Gastrocnemius medialis (tissue), 4 donors: ENCODE data around the gene CFH.
"Not testable (repeated sequence)": the region's sequence is repeated elsewhere in the genome, so short reads cannot be mapped to it uniquely, and the experiment has no call there.

ENCODE experiments used
- POLR2A ChIP-seq, 2 donors: fragments of 450-650 bp; IDR thresholded peaks; one replicate each; pipeline ENCODE4 v1.6.1; 2017; ENCODE audit warnings: antibody characterized with exemption in 2 of 2, mild to moderate bottlenecking in 2 of 2, moderate library complexity in 2 of 2
- TF ChIP-seq, protein P1 (sequence below), 5 experiments: fragments of 450-650 bp in 3 of 5; fragments of 200-600 bp in 2 of 5; sonication (generic) in 2 of 5; IDR thresholded peaks in 4 of 5; conservative IDR thresholded peaks in 1 of 5; 1 replicate in 4 of 5; 2 replicates in 1 of 5; pipeline ENCODE4 v1.5.1; 2016 to 2019; ENCODE audit warnings: antibody characterized with exemption in 5 of 5, mild to moderate bottlenecking in 3 of 5, moderate library complexity in 3 of 5

DNA sequence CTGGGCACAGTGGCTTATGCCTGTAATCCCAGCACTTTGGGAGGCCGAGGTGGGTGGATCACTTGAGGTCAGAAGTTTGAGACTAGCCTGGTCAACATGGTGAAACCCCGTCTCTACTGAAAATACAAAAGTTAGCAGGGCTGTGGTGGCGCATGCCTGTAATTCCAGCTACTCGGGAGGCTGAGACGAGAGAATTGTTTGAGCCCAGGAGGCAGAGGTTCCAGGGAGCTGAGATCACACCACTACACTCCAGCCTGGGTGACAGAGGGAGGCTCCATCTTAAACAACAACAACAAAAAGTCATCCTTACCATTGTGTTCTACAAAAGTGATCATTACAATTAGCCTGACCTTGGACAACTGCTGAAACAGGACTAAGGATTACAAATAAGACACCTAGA lies 12.6 kb upstream of the CFH start:
- TF ChIP-seq POLR2A (IDR thresholded peaks at IDR 0.05), result not testable (repeated sequence)
- TF ChIP-seq, protein P1, sequence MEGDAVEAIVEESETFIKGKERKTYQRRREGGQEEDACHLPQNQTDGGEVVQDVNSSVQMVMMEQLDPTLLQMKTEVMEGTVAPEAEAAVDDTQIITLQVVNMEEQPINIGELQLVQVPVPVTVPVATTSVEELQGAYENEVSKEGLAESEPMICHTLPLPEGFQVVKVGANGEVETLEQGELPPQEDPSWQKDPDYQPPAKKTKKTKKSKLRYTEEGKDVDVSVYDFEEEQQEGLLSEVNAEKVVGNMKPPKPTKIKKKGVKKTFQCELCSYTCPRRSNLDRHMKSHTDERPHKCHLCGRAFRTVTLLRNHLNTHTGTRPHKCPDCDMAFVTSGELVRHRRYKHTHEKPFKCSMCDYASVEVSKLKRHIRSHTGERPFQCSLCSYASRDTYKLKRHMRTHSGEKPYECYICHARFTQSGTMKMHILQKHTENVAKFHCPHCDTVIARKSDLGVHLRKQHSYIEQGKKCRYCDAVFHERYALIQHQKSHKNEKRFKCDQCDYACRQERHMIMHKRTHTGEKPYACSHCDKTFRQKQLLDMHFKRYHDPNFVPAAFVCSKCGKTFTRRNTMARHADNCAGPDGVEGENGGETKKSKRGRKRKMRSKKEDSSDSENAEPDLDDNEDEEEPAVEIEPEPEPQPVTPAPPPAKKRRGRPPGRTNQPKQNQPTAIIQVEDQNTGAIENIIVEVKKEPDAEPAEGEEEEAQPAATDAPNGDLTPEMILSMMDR (IDR thresholded peaks at IDR 0.05 in 4 of 5, conservative IDR thresholded peaks at IDR 0.05 in 1 of 5), result not testable (repeated sequence)
